GM18907 (cell line): ENCODE measurements around the gene SYT7.

Experiments
- ATAC-seq: cut with Tn5 transposase; IDR thresholded peaks from one replicate; pipeline ENCODE4 v1.9.1; 2021; ENCODE audit warnings: mild to moderate bottlenecking, moderate library complexity; ENCODE audit not compliant: unreplicated experiment

Gene SYT7

GRCh38 chr11:61522881-61523280 lies 58.0 kb downstream of the SYT7 start:
- ATAC-seq, result no peak

DNA sequence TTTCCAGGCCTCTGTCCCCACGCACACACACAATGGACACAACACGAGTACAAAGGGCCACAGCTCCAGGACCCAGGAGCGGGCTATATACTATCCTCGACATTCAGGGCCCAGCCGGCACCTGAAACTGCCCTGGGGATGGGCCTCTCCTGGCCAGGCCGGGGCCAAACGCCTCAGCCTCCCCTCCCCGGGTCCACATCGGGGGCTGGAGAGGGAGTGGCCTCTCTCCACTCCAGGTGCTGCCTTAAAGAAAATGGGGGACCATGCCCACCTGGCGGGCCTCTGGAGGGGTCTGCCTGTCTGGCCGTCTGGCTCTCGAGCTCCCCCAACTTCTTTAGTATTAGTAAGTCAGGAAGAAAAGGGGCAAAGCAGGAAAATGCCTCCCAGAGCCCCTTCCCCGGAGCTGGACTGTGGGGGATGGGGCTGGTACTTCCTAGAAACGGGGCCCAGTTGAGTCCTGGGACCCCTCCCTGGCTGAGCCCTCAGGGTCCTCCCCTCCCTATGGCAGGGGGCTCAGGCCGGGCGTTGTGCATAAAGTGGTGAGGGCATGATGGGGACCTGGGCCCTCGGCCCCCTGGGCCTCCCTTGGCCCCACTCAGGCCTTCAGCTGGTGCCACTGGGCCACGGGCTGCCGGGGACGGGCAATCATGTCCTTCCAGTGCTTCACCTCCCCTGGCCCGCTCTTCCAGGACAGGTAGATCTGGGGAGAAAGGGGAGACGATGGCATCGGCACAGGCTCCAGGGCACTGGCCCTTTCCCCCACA lies 62.7 kb downstream of the SYT7 start:
- ATAC-seq, result no peak

DNA sequence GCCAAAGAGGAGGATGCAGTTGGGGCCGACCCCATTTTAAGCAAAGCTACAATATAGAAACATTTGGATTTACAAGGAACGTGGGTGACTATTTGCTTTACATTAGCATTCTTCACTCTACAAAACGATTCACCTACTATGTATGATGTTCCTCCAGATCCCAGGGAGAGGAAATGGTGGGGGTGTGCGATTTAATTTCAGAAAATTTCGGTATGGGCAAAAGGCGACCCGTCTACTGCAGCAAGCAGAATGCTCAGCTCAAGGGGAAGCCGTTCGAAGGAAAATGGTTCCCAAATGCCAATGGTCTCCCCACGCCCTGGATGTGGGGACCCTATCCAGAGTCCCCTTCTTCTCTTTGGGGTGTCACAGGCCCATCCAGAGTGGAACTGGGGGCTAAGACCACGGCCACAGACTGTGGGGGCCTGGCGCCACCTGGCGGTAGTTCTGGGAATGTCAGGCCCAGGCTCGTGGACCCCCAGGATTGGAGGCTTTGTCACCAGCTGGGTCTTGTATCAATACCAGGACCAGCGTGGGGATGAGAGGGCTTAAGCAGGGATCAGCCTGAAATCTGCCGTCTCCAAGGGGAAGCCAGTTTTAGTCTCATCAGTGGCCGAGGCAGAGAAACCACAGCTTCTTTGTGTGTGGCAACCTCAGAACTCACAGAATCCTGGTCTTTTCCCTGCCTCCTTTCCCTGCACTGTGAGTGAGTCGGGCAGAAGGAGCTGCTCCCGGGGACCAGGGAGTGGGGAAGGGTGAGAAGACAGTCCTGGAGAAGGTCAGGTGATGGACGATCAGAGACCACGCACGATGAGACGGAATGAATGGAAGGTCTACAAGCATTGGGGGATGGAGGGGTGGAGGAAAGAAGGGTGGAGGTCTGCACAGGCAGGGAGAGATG lies 64.0 kb downstream of the SYT7 start:
- no peak for ATAC-seq

DNA sequence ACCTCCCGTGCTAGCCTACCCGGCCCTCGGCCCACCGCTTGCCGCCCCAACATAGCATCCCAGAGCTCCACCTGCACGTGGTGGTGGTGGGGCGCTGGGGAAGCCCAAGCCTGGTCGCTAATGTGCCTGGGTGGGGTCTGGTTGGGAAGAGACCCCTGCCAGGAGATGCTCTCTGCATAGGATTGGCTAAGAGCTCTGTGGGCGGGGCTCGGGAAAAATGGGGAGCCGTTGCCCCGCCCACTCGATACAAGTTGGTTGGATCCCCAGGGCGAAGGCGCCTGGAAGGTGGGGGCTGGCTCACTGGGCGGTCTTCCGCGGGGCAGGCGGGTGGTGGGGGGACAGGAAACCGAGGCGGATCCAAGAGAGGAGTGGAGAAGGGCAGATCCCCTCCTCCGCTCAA lies 64.7 kb downstream of the SYT7 start:
- ATAC-seq, result no peak

GRCh38 chr11:61515686-61516085 lies 65.2 kb downstream of the SYT7 start:
- ATAC-seq, result no peak

- ATAC-seq, result no peak
Observed at GRCh38 chr11:61514050-61514917, 66.6 kb downstream of the SYT7 start.

- ATAC-seq, result no peak
Observed at GRCh38 chr11:61513143-61513765, 67.6 kb downstream of the SYT7 start.

DNA sequence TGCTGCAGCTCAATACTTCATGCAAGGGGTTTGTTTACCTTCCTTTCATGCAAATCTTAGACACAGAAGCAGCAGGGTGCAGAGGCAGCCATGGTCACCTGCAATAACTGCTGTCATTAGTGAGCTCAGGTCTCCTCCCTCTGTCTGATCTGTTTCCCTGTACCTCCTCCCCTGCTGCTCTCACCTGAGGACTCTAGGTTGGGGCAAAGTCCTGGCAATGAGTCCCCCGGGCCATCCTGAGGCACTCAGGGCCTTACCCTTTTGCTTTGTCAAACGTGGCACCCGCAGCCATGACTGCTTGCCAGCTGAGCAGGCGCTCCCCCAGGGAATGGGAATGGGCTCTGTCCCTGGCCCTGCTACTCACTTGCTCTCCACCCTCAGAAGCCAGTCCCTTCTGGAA lies 68.4 kb downstream of the SYT7 start:
- ATAC-seq, result no peak

DNA sequence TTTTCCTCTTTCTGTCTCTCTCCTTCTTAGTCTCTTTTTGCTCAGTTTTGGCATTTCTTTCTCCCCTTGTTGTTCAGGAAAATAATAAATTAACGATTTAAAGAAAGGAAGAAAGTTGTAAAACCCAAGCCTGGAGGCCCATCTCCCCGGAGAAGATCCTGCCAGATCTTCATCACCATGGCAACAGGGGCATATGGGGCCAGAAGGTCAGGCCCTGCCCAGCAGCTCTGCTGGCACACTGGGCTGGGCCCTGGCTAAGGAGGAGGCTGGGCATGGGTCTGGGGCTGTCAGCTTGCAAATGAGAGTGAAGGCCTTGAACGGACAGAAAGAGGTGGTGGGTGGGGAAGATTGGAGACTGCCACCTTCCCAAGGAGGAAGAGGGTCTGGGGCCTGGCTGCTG lies 69.5 kb downstream of the SYT7 start:
- ATAC-seq, result no peak

GRCh38 chr11:61510974-61511373 lies 69.9 kb downstream of the SYT7 start:
- no peak for ATAC-seq

DNA sequence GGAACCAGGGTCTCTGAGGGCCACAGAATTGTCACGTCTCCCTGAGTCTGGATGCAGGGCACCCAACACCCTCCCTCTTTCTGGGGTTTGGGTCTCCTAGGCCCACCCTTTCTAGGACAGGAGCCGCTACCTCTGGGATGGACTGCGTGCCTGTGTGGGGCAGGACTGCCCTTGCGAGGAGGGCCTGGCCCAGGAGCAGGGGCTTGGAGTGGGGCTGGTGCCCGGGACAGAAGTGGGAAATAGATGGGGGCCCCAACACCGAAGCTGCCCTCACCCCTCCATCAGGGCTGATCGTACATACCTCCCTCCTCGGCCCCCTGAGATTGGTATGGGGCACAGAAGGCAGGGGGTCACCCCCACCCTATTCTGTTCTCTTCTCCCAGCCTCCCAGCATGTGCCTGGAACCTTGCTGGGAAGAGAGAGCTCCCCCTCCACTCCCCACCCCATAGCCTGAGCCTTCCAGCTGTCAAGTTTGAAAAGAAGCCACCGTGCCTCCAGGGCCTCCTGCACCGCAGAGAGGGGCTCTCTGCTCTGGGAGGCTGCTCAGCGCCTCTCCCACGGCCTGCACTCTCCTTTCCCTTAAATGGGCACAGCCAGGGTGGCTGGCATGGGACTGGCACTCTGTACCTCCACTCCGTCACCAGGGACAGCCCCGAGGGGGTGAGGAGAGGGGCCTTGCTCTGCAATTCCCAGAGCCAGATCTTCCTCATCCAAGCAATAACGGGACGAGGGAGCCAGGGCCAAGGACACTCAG lies 70.5 kb downstream of the SYT7 start:
- ATAC-seq, result no peak

GRCh38 chr11:61509043-61510029 lies 71.5 kb downstream of the SYT7 start:
- peak; percentile 63 for ATAC-seq

DNA sequence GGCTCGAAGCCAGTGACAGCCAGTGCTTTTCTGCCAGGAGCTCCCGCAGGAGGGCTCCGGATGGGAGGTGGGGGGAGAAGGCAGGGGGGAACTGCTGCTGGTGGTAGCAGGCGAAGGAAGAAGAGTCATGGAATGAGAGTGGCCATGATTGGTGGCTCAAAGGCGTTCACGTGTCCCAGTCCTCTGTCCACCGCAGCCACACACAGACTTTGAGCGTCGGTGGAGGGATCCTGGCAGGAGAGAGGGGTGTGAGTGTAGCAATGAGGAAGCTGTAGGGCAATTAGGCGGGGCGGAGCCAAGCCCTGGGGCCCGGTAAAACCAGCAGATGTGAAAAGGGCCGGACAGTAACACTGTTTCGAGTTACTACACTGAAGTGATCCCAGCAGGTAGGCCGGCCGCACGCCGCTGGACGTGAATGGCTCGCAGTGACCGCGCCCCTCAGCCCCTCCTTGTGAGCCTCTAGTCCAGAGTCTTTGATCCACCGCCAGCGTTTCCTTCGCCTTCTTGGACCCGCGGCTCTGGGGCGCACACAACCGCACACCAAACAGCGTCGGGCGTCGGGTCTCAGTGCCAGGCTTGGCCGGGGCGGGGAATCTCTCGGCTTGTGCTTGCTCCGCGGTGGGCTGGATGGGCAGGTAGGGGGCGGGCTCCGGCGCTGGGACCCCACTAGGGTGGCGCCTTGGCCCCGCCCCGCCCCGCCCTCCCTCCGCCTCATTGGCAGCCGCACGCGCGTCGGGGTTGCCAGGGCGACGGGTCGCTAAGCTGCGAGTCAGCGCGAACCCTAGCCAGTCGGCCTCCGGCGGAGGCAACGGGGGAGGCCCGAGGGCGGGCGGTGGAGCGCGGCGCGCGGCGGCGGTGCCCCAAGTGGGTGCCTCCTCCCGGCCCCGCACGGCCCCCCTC lies 72.7 kb downstream of the SYT7 start, which contains the start of gene LRRC10B:
TSS of gene LRRC10B (plus strand) at position 788 of the 900 bp plus-strand sequence. CDS start 250 bp downstream, outside the sequence.
- ATAC-seq, result no peak

GRCh38 chr11:61507012-61507768 lies 73.7 kb downstream of the SYT7 start:
- ATAC-seq, result no peak

GRCh38 chr11:61505640-61506155 lies 75.2 kb downstream of the SYT7 start:
- no peak for ATAC-seq

DNA sequence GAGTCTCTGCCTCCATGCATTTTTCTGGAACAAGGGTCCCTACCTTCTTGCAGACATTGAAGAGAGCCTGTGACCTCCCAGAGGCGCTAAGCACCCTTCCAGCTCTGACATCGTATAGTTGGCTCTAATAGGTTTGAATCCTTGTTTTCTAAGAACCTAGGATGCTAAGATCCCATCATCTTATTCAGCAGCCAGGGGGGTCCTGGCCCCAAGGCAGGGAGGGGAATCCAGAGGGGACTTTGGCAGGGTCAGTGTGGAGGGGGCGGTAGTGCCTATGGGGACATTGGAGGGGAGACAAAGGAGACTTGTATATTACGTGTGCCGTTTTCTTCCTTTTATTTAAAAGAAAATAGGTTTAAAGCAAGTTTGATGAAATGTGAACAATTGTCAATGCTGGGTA lies 75.8 kb downstream of the SYT7 start:
- no peak for ATAC-seq
